GM23338 (cell line): ENCODE data around the gene TRIM38.

ENCODE experiments used
- CREB1 ChIP-seq: fragments of 250-450 bp; sonication (Bioruptor Pico); IDR thresholded peaks from 2 replicates; pipeline ENCODE4 v1.5.0; 2020; ENCODE audit warnings: low read depth, mild to moderate bottlenecking, moderate library complexity
- ETS1 ChIP-seq: IDR thresholded peaks from 2 replicates; pipeline ENCODE4 v1.6.1; 2016; ENCODE audit warnings: antibody characterized with exemption
- EZH2 ChIP-seq: fragments of 200-600 bp; sonication (generic); IDR thresholded peaks from one replicate; pipeline ENCODE4 v1.8.0; 2017; ENCODE audit warnings: antibody characterized with exemption, mild to moderate bottlenecking, low read depth; ENCODE audit not compliant: unreplicated experiment
- JUNB ChIP-seq: IDR thresholded peaks from one replicate; pipeline ENCODE4 v1.6.1; 2016; ENCODE audit warnings: antibody characterized with exemption; ENCODE audit not compliant: unreplicated experiment
- POLR2AphosphoS5 ChIP-seq: IDR thresholded peaks from 2 replicates; pipeline ENCODE4 v1.6.1; 2016; ENCODE audit warnings: antibody characterized with exemption, low read depth
- ZNF331 ChIP-seq: fragments of 250-450 bp; sonication (Bioruptor Pico); IDR thresholded peaks from 2 replicates; pipeline ENCODE4 v1.5.0; 2020; ENCODE audit warnings: low read depth, mild to moderate bottlenecking, moderate library complexity
- TF ChIP-seq, protein P1 (sequence below): IDR thresholded peaks from one replicate; pipeline ENCODE4 v1.6.1; 2018; ENCODE audit warnings: antibody characterized with exemption; ENCODE audit not compliant: unreplicated experiment
- TF ChIP-seq, protein P2 (sequence below), 2 experiments: fragments of 200-600 bp in 1 of 2; sonication (generic) in 1 of 2; conservative IDR thresholded peaks; 2 replicates each; pipeline versions ENCODE4 v1.5.1 to v1.6.1; 2016 to 2017; ENCODE audit warnings: antibody characterized with exemption in 2 of 2, low read depth in 2 of 2, mild to moderate bottlenecking in 2 of 2, moderate library complexity in 1 of 2

DNA sequence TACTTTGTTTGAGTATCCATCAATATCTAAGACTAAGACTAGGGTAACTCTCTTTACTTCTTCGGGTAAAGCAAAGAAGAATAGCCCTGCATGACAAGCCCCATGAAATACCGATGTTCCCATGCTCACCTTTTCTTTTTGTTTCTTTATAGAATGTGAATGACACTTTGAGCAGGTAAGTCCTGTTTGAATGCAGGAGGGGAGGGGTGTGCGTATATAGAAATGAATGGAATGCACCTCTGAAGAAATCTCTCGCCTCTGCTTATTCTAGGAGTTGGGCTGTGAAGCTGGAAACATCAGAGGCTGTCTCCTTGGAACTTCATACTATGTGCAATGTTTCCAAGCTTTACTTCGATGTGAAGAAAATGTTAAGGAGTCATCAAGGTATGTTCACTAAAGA, 10.3 kb downstream of the TRIM38 start:
- TF ChIP-seq, protein P1, sequence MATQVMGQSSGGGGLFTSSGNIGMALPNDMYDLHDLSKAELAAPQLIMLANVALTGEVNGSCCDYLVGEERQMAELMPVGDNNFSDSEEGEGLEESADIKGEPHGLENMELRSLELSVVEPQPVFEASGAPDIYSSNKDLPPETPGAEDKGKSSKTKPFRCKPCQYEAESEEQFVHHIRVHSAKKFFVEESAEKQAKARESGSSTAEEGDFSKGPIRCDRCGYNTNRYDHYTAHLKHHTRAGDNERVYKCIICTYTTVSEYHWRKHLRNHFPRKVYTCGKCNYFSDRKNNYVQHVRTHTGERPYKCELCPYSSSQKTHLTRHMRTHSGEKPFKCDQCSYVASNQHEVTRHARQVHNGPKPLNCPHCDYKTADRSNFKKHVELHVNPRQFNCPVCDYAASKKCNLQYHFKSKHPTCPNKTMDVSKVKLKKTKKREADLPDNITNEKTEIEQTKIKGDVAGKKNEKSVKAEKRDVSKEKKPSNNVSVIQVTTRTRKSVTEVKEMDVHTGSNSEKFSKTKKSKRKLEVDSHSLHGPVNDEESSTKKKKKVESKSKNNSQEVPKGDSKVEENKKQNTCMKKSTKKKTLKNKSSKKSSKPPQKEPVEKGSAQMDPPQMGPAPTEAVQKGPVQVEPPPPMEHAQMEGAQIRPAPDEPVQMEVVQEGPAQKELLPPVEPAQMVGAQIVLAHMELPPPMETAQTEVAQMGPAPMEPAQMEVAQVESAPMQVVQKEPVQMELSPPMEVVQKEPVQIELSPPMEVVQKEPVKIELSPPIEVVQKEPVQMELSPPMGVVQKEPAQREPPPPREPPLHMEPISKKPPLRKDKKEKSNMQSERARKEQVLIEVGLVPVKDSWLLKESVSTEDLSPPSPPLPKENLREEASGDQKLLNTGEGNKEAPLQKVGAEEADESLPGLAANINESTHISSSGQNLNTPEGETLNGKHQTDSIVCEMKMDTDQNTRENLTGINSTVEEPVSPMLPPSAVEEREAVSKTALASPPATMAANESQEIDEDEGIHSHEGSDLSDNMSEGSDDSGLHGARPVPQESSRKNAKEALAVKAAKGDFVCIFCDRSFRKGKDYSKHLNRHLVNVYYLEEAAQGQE = no peak
- TF ChIP-seq, protein P2, sequence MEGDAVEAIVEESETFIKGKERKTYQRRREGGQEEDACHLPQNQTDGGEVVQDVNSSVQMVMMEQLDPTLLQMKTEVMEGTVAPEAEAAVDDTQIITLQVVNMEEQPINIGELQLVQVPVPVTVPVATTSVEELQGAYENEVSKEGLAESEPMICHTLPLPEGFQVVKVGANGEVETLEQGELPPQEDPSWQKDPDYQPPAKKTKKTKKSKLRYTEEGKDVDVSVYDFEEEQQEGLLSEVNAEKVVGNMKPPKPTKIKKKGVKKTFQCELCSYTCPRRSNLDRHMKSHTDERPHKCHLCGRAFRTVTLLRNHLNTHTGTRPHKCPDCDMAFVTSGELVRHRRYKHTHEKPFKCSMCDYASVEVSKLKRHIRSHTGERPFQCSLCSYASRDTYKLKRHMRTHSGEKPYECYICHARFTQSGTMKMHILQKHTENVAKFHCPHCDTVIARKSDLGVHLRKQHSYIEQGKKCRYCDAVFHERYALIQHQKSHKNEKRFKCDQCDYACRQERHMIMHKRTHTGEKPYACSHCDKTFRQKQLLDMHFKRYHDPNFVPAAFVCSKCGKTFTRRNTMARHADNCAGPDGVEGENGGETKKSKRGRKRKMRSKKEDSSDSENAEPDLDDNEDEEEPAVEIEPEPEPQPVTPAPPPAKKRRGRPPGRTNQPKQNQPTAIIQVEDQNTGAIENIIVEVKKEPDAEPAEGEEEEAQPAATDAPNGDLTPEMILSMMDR (conservative IDR thresholded peaks at IDR 0.05; ENCODE audit: low read depth in 2 of 2) = no peak
- no peak for TF ChIP-seq JUNB
- no peak for TF ChIP-seq EZH2
- no peak for TF ChIP-seq ZNF331
- TF ChIP-seq CREB1 (CRISPR knock-in tag) = no peak
- TF ChIP-seq POLR2AphosphoS5 = no peak
- no peak for TF ChIP-seq ETS1
